Fibroblast of mammary gland (primary cell): Measurements from ENCODE around the gene CASD1.

Experiments
- DNase-seq: peaks from one replicate; pipeline ENCODE4 v3.0.0-alpha.2; 2010; ENCODE audit warnings: low read depth
- H3K4me3 ChIP-seq: 2 replicates; pipeline ENCODE4 v1.5.1; 2011; ENCODE audit warnings: low read depth, mild to moderate bottlenecking, low read length, moderate library complexity; ENCODE audit not compliant: control insufficient read depth
- CTCF ChIP-seq: conservative IDR thresholded peaks from 2 replicates; pipeline ENCODE4 v1.5.1; 2011; ENCODE audit warnings: low read depth, low read length, inconsistent platforms; ENCODE audit not compliant: control insufficient read depth, insufficient read depth

The CASD1 gene

GRCh38 chr7:94497874-94498670 is 11.5 kb upstream of the CASD1 start:
- no peak for TF ChIP-seq CTCF
- H3K4me3 ChIP-seq = no peak overlapping the region
- DNase-seq = no peak

DNA sequence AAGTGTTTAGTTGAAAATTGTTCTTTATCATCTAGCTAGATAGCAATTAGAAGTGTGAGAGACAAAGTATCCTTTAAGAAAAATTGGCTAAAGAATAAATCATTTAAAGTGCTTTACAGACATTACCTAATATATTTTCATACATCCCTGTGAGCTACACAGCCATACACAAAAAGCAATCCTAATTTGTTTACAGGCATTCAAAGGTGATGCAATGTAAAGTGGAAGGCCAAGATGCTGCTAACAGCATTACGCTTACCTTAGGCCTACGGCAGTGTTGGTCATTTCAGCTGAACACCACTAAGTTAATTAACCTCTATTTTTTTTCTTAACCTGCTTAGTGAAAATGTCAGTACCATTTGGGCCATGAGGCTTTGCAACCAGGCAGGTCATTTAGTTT is 10.7 kb upstream of the CASD1 start:
- no peak for TF ChIP-seq CTCF
- no peak for DNase-seq
- no peak overlapping the region for H3K4me3 ChIP-seq

- TF ChIP-seq CTCF = no peak
- DNase-seq = no peak
These were observed 2.1 kb upstream of the CASD1 start for GRCh38 chr7:94507462-94507861.

GRCh38 chr7:94507962-94508361 is 1.6 kb upstream of the CASD1 start:
- no peak overlapping the region for H3K4me3 ChIP-seq
- no peak for TF ChIP-seq CTCF
- DNase-seq = no peak

More at GRCh38 chr7:94507462-94507861, 2.1 kb upstream of the CASD1 start:
- H3K4me3 ChIP-seq = no peak overlapping the region

- peak; percentile 53 for DNase-seq
- TF ChIP-seq CTCF = no peak
- peak overlapping the region; percentile 70 for H3K4me3 ChIP-seq
These were observed 425 bp downstream of the CASD1 start for GRCh38 chr7:94509887-94510581.

DNA sequence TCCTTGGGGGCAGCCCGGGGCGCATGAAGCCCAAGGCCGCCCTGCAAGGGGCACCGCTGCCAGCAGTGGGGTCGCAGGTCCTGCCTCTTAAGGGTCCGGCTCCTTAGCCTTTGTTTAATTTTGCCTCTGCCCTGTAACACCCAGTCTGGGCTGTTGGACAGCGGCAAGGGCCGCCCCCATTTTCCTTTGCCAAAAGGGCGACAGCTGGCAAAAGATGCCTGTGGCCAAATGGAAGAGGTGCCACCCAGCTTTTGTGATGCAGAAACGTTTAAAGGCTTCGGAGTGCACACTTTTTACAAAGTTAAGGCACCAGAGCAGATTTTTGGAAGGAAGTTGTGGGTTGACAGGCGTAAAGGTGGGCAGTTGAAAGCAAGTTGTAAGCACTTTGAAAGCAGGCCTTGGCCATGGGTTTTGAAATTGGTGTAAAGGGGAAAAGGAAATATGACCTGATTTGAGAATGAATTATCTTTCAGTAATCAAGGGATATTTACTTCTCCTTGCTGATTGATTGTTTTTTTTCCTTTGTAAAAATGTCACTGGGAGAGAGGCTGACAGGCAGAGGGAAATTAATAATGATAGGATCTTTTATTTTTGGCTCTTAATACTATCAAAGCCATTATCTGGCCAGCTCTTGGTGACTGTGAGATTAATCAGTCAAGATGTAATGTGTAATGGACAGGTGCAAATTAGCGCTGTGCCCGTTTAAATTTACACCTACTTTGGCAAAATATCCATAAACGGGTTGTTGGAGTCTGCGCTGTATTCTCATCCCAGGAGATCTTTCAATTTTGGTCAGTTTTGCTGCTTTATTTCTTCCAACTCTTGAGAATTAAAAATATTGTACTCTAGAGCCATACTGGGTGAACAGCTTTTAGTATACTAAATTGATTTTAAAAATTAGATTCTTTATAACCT is 1.2 kb downstream of the CASD1 start:
- no peak for TF ChIP-seq CTCF
- H3K4me3 ChIP-seq = peak overlapping the region; percentile 70
- peak; percentile 16 for DNase-seq
